Mammary epithelial cell (primary cell): ENCODE results near the gene WASHC3.

Experiments used
- EZH2 ChIP-seq: IDR thresholded peaks from 2 replicates; pipeline ENCODE4 v1.6.1; 2012; ENCODE audit warnings: low read length, inconsistent platforms, borderline replicate concordance
- TF ChIP-seq, protein P1 (sequence below), 2 donors: IDR thresholded peaks in 1 of 2; conservative IDR thresholded peaks in 1 of 2; 2 replicates each; pipeline ENCODE4 v1.5.1; 2011 to 2012; ENCODE audit warnings: inconsistent platforms in 2 of 2, low read length in 2 of 2, mild to moderate bottlenecking in 2 of 2, control low read depth in 1 of 2, low read depth in 1 of 2; ENCODE audit not compliant: insufficient read depth in 1 of 2; ENCODE audit errors: extremely low read depth in 1 of 2

GRCh38 chr12:102063069-102063468 lies 1.3 kb upstream of the WASHC3 start:
- TF ChIP-seq, protein P1, sequence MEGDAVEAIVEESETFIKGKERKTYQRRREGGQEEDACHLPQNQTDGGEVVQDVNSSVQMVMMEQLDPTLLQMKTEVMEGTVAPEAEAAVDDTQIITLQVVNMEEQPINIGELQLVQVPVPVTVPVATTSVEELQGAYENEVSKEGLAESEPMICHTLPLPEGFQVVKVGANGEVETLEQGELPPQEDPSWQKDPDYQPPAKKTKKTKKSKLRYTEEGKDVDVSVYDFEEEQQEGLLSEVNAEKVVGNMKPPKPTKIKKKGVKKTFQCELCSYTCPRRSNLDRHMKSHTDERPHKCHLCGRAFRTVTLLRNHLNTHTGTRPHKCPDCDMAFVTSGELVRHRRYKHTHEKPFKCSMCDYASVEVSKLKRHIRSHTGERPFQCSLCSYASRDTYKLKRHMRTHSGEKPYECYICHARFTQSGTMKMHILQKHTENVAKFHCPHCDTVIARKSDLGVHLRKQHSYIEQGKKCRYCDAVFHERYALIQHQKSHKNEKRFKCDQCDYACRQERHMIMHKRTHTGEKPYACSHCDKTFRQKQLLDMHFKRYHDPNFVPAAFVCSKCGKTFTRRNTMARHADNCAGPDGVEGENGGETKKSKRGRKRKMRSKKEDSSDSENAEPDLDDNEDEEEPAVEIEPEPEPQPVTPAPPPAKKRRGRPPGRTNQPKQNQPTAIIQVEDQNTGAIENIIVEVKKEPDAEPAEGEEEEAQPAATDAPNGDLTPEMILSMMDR (conservative IDR thresholded peaks at IDR 0.05 in 1 of 2, IDR thresholded peaks at IDR 0.05 in 1 of 2; ENCODE audit: extremely low read depth in 1 of 2, insufficient read depth in 1 of 2, low read depth in 1 of 2, low read length in 2 of 2), result no peak
- TF ChIP-seq EZH2, result no peak
